SU-DHL-6 (cell line): ENCODE data around the gene RAP1GAP2.

Experiments used
- EZH2phosphoT487 ChIP-seq: fragments of 200-600 bp; sonication (generic), shearing (Covaris generic); conservative IDR thresholded peaks from 2 replicates; pipeline ENCODE4 v1.6.1; 2018; ENCODE audit warnings: mild to moderate bottlenecking, antibody characterized with exemption, low read length, moderate library complexity, mixed read lengths
- TF ChIP-seq, protein P1 (sequence below): fragments of 200-600 bp; sonication (generic); IDR thresholded peaks from one replicate; pipeline ENCODE4 v1.5.1; 2017; ENCODE audit warnings: antibody characterized with exemption, mild to moderate bottlenecking, low read length, moderate library complexity; ENCODE audit not compliant: insufficient read depth, poor library complexity, severe bottlenecking

DNA sequence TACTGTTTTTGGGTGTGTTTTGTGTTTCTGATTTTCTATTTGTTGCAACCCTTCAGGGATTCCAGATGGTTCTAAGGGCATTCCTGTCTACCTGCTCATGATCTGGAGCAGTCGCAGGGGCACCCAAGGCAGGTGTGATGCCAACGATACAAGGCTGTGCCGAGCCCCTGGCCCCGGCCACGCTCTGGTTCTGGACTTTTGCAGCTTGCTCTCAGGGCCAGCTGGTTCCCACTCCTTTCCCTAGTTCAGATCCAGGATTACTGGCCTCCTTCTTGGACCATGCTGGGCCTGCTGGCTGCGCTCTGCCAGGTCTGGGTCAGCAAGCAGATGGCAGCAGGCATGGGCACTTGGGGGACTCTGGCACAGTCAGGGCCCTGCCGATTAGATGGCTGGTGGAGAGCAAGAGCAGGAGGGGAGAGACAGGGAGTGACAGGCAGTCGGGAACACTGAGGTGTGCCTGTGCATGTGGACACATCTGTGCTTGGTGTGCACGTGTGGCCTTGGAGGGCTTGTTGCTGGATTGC is 15.2 kb upstream of the RAP1GAP2 start:
- TF ChIP-seq EZH2phosphoT487 = no peak
- TF ChIP-seq, protein P1, sequence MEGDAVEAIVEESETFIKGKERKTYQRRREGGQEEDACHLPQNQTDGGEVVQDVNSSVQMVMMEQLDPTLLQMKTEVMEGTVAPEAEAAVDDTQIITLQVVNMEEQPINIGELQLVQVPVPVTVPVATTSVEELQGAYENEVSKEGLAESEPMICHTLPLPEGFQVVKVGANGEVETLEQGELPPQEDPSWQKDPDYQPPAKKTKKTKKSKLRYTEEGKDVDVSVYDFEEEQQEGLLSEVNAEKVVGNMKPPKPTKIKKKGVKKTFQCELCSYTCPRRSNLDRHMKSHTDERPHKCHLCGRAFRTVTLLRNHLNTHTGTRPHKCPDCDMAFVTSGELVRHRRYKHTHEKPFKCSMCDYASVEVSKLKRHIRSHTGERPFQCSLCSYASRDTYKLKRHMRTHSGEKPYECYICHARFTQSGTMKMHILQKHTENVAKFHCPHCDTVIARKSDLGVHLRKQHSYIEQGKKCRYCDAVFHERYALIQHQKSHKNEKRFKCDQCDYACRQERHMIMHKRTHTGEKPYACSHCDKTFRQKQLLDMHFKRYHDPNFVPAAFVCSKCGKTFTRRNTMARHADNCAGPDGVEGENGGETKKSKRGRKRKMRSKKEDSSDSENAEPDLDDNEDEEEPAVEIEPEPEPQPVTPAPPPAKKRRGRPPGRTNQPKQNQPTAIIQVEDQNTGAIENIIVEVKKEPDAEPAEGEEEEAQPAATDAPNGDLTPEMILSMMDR = no peak
